ENCODE results near the gene LZTS2.

GRCh38 chr10:100970076-100970913, 29.3 kb upstream of the LZTS2 start:
- TF ChIP-seq CTCF (conservative IDR thresholded peaks at IDR 0.05 in 1 of 2, IDR thresholded peaks at IDR 0.05 in 1 of 2; ENCODE audit: extremely low read depth in 1 of 2, insufficient read depth in 1 of 2, low read depth in 1 of 2, low read length in 2 of 2) (no peak), EZH2 (IDR thresholded peaks at IDR 0.05; ENCODE audit: borderline replicate concordance, low read length) (no peak)
